NT2/D1 (cell line): Measurements from ENCODE around the gene MBP.

ENCODE experiments used
- YY1 ChIP-seq: IDR thresholded peaks from 2 replicates; pipeline ENCODE4 v1.6.1; 2011; ENCODE audit not compliant: insufficient read length, insufficient read depth
- ZNF274 ChIP-seq: IDR thresholded peaks from 2 replicates; pipeline ENCODE4 v1.6.1; 2011; ENCODE audit warnings: mild to moderate bottlenecking, low read depth, low read length

GRCh38 chr18:76994086-76994654 is 138.4 kb downstream of the MBP start:
- TF ChIP-seq YY1 (no peak), ZNF274 (no peak)
